GM18520 (cell line): Measurements from ENCODE around the gene DAP.
"Not testable (repeated sequence)": the region's sequence is repeated elsewhere in the genome, so short reads cannot be mapped to it uniquely, and the experiment has no call there.

Experiments
- ATAC-seq: cut with Tn5 transposase; IDR thresholded peaks from one replicate; pipeline ENCODE4 v1.9.1; 2021; ENCODE audit not compliant: unreplicated experiment

Gene DAP

DNA sequence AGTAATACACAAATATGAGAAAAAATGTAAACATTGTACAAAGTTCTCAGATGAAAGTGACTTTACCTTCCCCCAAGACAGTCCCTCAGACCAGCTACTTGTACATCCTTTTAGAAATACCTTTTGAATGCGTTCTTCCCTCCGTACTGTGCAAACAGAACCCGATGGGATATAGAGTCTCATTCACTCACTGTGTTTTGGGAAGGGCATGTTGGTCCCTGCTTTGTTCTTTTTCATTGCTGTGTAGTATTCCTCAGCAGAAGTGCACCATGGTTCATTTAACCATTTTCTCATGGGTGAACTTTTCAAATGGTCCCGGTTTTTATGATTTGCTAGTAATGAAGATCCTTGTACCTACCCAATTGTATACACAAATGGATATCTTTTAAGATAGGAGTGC lies 102.8 kb downstream of the DAP start:
- no peak for ATAC-seq

DNA sequence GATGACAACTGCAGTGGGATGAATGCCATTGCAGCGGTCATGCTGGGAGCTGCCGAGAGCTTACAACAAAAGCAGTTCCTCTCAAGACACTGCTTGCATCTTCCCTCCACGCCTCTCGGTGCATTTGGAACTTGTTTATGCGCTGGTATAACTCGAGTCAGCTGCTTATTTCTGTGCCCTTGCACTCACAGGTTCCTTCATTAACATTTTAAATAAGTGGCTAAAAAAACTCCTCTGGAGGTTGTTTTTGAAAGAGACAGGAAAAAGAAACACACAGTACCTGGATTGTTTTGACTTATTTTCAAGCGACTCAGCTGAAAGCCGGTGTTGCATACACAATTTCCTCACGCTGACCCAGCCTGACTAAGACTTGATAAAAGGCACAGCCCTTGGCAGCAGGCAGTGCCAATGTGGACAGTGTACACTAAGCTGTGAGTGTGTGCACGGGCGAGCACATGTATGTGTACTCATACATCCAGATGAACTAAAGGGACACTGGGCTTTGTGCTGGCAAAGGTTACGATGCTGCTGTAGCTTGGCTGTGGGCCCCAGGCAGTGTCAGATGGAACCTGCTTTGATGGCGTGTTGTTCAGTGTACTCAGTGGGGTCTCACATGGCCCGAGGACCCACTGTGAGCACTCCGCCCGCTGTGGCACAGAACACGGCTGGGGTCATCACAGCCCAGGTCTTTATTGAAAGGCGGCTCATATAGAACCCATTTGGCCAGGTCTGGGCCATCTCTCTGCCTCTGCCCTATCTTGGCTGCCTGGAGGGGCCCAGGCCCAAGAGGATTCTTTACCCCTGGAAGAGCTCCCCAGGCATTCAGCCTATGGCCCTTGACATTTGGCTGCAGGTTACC lies 104.8 kb downstream of the DAP start:
- ATAC-seq, result no peak

DNA sequence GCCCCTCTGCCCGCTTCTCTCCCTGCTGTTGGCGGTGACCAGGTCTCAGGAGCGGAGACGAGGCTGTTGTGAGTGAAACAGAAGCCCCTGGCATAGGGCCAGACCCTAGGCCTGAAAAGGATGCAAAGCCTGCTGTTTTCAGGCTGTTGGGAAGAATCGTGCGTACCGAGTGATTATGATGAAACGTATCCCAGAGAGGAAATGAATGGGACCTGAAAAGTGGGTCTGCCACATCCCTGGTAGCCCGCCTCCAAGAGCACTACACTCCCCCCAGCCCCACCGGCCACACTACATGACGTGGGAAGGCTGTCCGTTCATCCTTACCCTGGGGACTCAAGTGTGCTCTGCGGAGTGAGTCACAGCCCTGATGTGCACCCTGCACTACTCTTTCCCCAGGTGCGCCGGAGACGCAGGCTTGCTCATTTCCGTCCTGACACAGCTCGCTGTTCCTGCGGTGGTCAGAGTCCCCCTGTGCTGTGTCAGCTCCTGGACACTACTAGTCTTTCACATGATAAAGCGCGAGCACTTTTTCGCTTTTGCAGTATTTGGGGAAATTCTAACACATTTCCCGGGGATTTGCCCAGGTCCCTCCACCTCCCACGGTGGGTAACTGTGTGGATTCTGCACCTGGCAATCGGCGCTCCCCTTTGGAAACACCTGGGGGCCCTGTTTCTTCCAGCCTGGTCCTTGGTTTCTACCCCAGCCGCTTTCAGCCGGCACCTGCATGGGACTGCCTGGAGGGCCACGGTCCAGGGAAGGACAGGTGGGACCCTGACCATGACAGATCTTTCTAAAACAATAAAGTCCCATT lies 105.7 kb downstream of the DAP start:
- peak; percentile 89 for ATAC-seq

DNA sequence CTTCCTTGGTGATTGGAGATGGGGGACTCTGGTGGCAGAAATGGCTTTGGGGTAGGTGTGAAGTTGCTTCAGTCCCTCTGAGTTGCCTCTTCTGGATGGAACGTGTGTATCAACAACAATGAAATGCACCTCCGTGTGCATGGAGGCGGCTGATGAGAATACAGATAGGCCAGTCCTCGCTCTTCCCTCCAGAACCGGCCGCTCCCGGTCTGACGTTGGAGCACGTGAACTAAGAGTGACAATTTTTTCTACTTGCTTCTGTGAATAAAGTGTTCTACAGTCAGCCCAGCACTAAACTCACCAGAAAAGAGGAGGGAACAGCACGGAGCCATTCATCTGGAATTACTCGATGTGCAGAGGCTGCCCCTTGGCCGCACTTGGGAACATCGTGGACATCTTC lies 106.5 kb downstream of the DAP start:
- ATAC-seq, result no peak

DNA sequence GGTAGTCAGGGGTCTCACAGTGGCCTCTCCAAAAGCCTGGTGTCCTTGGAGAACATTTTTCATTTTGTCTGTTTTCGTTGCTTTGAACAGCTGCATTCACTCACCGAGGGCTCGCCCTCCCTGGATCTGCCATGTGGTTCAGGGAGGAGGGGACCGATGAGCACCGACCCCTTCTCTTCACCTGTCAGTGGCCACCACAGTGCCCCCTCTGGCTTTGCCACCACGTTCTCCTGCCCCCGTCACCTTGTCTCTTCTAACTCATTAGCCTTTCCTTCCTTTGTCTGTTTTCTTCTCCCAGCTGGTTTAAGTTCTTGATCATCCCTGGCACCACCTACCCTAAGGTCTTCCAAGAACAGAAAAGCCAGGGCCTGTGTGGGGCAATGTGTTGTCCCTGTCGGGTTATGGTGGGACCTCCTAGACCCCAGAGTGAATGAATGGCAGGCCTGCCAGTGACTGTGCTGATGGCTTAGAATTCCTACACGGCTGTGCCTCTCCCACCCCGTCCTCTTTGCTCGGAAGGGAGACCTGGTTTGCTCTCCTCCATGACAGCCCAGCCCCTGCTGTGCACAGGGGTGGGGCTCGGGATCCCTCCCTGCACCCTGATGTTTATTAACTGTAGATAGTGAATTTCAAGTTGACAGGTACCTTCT lies 107.2 kb downstream of the DAP start:
- no peak for ATAC-seq

DNA sequence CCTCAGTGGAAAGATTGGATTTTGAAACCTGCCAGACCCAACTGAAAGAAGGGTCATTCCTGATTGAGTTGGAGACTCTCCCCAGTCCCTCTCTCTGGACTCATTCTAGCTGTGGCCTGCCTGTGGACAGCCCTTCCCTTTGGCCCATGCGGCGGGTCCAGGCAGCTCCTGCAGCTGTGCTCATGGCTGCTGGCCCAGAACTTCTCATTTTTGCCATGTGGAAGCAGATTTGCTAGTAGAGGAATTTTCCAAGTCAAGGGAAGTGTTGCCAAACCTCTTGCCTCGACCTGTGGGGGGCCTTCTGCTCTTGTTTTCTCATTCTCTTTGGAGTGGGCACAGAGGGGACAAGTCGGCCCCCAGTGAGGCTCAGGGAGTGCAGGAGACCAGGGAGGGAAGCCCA lies 108.0 kb downstream of the DAP start:
- no peak for ATAC-seq

DNA sequence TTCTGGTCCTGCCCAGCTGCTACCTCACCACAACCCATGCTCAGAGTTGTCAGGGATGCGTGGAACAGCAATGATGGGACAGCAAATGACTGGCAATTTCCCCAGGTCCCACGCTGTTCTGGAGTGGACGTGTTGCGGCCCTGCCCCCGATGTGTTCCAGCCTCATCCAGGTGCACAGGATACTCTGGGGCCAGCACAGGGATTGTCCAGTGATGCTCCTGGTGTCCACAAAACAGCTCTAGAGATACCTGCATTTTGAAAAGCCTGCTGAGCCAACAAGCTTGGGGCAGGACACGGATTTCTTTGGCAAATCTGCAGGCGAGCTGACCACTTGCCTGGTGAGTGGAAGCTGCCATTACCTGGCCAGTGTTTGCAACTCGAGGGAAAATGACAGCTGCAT lies 108.4 kb downstream of the DAP start:
- no peak for ATAC-seq

DNA sequence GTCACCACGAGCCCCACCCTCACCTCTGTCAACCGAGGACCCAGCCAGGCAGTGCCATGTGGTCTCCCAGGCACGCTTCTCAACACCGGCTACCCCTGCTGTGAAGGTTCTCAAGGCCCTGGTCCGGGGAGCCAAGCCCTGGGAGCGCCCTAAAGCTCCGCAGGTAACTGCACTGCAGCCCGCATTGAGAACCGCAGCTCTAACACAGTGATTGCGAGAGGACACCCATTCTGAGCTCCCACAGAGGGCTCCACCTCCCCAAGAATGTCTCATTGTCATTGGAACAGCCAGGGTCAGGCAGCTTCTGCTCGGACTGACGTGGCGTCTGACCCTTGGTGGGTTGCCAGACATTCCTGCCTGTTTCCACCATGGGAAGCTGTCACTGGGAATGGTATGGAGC lies 108.9 kb downstream of the DAP start:
- no peak for ATAC-seq

DNA sequence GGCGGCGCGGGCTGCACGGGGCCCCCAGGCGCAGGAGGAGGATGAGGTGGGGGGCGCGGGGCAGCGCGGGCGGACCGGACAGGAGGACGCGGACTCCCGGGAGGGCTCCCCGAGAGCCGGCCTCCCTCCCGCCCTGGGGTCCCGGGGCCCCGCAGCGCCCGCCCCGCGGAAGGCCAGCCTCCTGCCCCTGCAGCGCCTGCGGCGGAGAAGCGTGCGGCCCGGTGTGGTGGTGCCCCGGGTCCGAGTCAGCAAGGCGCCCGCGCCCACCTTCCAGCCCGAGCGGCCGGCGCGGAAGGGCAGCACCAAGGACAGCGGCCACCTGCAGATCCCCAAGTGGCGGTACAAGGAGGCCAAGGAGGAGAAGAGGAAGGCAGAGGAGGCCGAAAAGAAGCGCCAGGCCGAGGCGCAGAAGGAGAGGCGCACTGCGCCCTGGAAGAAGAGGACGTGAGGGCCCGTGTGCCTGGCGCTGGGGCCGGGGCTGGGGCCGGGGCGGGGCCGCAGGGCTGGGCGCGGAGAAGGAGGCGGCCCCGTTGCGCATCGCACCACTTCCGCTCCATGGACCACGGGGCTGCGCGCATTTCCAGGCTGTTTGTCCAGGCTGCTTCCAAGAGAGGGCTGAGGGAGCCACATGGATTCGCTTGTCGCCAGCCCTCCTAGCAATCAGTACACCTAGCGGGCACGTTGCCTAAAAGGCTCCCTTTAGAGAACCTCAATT lies 111.2 kb downstream of the DAP start:
- no peak for ATAC-seq

DNA sequence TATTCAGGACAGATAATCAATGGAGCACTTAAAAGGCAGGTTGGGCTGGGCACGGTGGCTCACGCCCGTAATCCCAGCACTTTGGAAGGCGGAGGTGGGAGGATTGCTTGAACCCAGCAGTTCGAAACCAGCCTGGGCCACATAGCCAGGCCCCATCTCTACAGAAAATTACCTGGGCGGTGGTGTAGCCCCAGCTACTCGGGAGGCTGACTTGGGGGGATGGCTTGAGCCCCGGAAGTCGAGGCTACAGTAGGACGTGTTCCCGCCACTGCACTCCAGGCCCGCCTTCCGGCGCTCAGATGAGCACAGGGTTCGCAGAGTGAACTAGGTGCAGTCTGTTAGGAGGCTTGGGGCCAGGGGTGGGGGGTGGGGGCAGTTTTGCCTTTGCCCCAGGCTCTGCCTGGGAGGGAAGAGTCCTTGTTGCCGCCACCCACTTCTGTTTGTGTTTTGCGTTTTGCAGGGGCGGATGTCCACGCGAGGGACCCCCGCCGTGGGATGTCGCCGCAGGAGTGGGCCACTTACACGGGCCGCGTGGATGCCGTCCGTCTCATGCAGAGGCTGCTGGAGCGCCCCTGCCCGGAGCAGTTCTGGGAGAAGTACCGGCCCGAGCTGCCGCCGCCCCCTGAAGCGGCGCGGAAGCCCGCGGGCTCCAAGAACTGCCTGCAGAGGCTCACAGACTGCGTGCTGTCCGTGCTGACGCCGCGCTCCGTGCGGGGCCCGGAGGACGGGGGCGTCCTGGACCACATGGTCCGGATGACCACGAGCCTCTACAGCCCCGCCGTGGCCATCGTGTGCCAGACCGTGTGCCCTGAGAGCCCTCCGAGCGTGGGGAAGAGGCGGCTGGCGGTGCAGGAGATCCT lies 112.0 kb downstream of the DAP start:
- ATAC-seq, result no peak

DNA sequence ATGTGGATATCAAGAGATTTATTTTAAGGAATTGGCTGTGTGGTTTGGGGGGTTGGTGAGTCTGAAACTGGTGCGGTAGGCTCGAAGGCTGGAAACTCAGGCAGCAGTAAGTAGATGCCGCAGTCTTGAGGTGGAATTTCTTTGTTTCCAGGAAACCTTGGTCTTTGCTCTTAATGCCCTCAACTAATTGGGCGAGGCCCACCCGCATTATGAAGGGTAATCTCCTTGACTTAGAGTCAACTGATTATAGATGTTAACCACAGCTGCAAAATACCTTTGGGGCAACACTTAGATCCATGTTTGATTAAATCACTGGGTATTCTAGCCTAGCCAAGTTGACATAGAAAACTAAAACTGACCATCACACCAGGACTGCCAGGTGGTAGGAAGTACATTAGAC lies 113.4 kb downstream of the DAP start:
- ATAC-seq, result no peak

DNA sequence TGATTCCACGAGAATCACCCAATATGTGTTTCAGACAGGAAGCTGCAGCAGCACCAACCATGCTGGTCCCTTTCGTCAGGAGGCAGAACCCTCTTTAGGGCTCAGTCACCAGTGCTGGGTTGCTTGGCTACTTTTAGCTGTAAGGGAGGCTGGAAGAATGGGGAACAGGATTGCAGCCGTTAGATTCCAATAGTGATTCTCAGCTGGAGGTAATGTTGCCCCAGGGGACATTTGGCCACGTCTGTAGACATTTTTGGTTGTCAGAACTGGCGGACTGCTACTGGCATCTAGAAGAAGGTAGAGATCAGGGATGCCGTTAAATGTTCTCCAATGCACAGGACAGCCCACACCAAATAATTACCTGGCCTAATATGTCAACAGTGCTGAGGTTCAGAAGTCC lies 115.4 kb downstream of the DAP start:
- ATAC-seq, result no peak

DNA sequence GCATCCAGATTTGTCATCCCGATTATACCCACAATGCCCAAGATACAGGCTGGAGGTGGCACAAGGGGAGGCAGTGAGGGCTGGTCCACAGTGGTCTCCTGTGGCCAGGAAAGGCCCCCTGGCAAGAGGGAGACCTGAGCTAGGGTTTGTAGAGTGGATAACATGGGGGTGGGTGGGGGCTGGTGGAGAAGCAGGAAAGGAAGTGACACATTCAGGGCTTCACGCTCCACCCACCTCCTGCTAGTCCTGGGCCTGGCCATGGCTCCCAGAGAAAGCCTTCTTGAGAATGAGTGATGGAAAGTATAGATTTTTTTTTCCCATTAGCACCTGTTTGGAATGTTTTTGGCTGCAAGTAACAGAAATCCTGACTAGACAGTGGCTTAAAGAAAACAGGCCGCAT lies 115.9 kb downstream of the DAP start:
- ATAC-seq, result no peak

DNA sequence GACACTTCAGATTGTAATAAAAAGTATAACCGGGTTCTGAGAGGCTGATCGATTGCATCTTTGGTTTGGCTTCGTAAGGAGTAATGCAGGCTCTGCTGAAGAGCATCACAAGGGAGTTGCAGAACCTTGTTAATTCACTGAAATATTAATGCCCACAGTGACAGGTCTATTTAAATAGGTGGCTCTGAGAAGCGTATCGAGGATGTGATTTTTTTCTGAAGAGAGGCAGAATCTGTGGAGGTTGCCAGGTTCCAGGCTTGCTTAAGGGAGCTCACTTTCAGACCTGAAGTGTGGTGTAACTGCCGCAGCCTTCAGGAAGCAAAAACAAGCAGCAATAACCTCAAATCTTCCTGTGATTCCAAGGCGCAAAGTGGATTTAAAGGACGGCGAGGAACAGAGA lies 116.8 kb downstream of the DAP start:
- no peak for ATAC-seq

DNA sequence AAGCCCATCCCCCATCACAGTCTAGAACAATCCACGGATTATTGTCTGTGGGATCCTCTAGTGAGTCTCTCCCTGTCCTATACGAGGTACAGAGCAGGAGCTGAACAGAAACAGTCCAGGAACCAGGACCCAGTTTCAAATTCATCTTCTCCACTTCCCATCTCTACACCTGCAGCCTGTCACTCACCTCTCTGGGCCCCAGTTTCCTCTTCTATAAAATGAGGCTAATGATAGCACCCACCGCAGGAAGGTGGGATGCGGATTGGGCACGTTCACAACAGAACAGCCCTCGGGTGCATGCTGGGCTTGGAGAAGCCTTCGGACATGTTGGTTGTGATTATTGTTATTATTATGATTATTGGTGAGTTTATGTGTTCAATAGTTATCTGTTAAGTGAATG lies 118.7 kb downstream of the DAP start:
- no peak for ATAC-seq

DNA sequence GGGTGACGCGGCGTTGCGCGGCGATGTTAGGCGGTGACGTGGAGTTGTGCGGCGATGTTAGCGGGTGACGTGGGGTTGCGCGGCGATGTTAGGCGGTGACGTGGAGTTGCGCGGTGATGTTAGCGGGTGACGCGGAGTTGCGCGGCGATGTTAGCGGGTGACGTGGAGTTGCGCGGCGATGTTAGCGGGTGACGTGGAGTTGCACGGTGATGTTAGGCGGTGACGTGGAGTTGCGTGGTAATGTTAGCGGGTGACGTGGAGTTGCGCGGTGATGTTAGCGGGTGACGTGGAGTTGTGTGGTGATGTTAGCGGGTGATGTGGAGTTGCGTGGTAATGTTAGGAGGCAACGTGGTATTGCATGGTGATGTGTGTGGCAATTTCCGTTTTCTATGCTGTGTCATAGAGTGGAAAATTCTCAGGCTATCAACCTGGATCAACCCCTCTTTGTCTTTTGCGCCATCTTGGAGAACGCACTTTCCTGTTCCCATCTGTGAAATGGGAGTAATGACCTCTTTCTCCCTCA lies 121.1 kb downstream of the DAP start:
- ATAC-seq, result no peak

DNA sequence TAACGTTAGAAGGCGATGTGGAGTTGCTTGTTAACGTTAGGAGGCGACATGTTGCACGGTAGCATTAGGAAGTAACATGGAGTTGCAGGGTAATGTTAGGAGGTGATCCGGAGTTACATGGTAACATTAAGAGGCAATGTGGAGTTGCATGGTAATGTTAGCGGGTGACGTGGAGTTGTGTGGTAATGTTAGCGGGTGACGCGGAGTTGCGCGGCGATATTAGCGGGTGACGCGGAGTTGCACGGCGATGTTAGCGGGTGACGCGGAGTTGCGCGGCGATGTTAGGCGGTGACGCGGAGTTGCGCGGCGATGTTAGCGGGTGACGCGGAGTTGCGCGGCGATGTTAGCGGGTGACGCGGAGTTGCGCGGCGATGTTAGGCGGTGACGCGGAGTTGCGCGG lies 122.3 kb downstream of the DAP start:
- not testable (repeated sequence) for ATAC-seq

DNA sequence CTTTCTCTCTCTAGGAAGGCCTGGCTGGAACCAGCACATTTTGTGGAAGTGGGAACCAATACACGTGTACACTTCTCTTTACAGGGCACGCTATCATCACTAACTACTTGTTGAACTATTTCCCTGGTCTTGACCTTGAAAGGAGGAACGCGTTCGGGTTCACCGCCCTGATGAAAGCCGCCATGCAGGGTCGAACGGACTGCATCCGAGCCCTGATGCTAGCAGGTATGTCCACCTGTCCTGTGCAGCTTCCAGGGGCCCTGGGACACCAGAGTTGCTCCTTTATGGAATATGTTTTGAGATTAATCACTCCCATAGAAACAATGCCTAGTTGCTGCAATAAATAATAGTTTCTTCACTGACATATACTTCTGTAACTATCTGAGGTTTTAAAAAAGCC lies 123.1 kb downstream of the DAP start:
- no peak for ATAC-seq

DNA sequence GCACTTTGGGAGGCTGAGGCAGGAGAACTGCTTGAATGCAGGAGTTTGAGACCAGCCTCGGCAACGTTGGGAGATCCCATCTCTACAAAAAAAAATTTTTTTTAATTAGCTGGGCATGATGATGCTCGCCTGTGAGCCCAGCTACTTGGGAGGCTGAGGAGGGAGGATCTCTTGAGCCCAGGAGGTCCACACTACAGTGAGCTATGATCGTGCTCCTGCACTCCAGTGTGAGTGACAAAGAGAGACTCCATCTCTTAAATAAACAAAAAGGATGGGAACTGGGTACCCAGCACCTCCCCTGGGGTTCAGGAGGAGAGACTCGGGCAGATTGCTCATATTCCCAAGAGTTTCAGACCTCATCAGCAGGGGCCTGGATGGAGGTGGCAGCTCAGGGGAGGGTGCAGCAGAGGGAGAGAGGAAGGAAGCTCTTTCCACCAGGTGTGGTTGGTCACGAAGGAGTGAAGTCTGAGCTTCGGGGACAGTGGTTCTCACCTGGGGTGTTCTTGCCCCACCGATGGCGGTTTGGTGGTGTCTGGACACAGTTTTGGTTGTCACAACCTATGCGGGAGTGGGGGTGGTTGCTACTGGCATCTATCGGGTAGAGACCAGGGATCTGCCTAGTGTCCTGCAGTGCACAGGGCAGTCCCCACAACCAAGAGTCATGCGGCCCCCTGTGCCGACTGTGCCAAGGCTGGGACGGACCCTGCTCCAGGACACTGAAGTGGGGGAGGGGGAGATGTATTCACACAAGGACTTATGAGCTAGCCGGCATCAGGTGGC lies 124.5 kb downstream of the DAP start:
- ATAC-seq, result no peak
